Measurements from ENCODE around the gene SCO2. TPM values are rescaled to one million over a fixed set of nuclear protein-coding genes. Genes with fewer than 3 reads are reported as not detected.
A peak's percentile ranks its signal among the peaks of the same experiment; 100 is the strongest.

SCO2 gene
- total and polyA plus RNA-seq, 2 of the 13 experiments (the other 11 are each of a cell fraction or from before 2014, with no cell fraction given), result 0.32 to 3.7 TPM

- TF ChIP-seq ZNF724P (CRISPR knock-in tag; IDR thresholded peaks at IDR 0.05; ENCODE audit: borderline replicate concordance) (no peak), ZNF160 (CRISPR knock-in tag; IDR thresholded peaks at IDR 0.05) (0 out of 2 replicates have a peak, but pooled peaks have one; percentile 52), EP300 (IDR thresholded peaks at IDR 0.05; ENCODE audit: low read depth in 2 of 2, low read length in 2 of 2) (peak; percentile 42 to 53; a peak in 1 of 4 replicates), EP300 (CRISPR knock-in tag; IDR thresholded peaks at IDR 0.05; ENCODE audit: borderline replicate concordance) (0 out of 2 replicates have a peak, but pooled peaks have one; percentile 36), ZSCAN9 (CRISPR knock-in tag; IDR thresholded peaks at IDR 0.05; ENCODE audit: borderline replicate concordance) (0 out of 2 replicates have a peak, but pooled peaks have one; percentile 46), ETS1 (CRISPR knock-in tag; IDR thresholded peaks at IDR 0.05) (no peak), ZNF614 (CRISPR knock-in tag; IDR thresholded peaks at IDR 0.05; ENCODE audit: borderline replicate concordance) (peak; percentile 59; the same call in 1 of the 2 replicates), CSRNP1 (CRISPR knock-in tag; IDR thresholded peaks at IDR 0.05) (0 out of 2 replicates have a peak, but pooled peaks have one; percentile 51), TRAFD1 (CRISPR knock-in tag; IDR thresholded peaks at IDR 0.05; ENCODE audit: borderline replicate concordance) (no peak), CBFB (CRISPR knock-in tag; IDR thresholded peaks at IDR 0.05) (peak; percentile 49), RFXANK (CRISPR knock-in tag; IDR thresholded peaks at IDR 0.05) (no peak), CBX5 (CRISPR knock-in tag; IDR thresholded peaks at IDR 0.05; ENCODE audit: borderline replicate concordance) (peak; percentile 70; the same call in 1 of the 2 replicates), KMT2A (CRISPR knock-in tag; IDR thresholded peaks at IDR 0.05) (peak; percentile 82), HIVEP1 (CRISPR knock-in tag; IDR thresholded peaks at IDR 0.05) (peak; percentile 88), EEA1 (CRISPR knock-in tag; IDR thresholded peaks at IDR 0.05; ENCODE audit: borderline replicate concordance) (0 out of 2 replicates have a peak, but pooled peaks have one; percentile 39), HDAC2 (CRISPR knock-in tag; IDR thresholded peaks at IDR 0.05) (peak; percentile 85), DRAP1 (CRISPR knock-in tag; IDR thresholded peaks at IDR 0.05) (peak; percentile 60), ZFP90 (CRISPR knock-in tag; IDR thresholded peaks at IDR 0.05; ENCODE audit: borderline replicate concordance) (0 out of 2 replicates have a peak, but pooled peaks have one; percentile 63), SOX5 (CRISPR knock-in tag; IDR thresholded peaks at IDR 0.05; ENCODE audit: borderline replicate concordance) (peak; percentile 17; the same call in 1 of the 2 replicates), POGZ (CRISPR knock-in tag; IDR thresholded peaks at IDR 0.05) (peak; percentile 73), HNRNPLL (IDR thresholded peaks at IDR 0.05; ENCODE audit: low read depth, low read length, poor library complexity, severe bottlenecking) (peak; percentile 85), ETV5 (CRISPR knock-in tag; IDR thresholded peaks at IDR 0.05; ENCODE audit: borderline replicate concordance) (peak; percentile 62), SETDB1 (CRISPR knock-in tag; IDR thresholded peaks at IDR 0.05; ENCODE audit: borderline replicate concordance) (no peak), MIXL1 (CRISPR knock-in tag; IDR thresholded peaks at IDR 0.05) (0 out of 2 replicates have a peak, but pooled peaks have one; percentile 39), KLF16 (CRISPR knock-in tag; IDR thresholded peaks at IDR 0.05) (peak in 1 of 2 experiments; percentile 71; a peak in 2 of 4 replicates)
Measured at GRCh38 chr22:50507991-50508884, 17.2 kb downstream of the SCO2 start, which contains the start of gene NCAPH2 (continued).

Data from HepG2 (cell line).